ENCODE data around the gene FBRS.
"Not testable (repeated sequence)": the region's sequence is repeated elsewhere in the genome, so short reads cannot be mapped to it uniquely, and the experiment has no call there.

Gene FBRS

DNA sequence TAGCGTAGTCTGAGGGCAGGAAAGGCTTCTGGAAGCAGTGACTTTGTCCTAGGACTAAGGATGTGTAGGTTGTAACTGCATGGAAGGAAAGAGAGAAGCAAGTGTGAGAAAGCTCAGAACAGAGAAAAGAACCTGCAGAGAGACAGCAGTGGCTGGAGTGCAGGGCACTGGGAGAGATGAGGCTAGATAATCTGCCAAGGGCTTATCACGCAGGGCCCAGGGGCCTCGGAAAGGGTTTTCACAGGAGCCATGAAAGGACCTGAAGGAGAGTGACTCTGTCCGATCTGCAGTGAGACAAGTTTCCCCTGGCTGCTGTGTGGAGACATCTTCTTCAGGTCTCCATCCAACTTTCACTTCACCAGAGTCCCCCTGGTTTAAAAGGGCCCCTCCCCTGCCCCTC is 33.7 kb downstream of the FBRS start:
- no peak overlapping the region for H2AFZ ChIP-seq (ENCODE audit: low read depth, low read length)
- no peak overlapping the region for H3K4me2 ChIP-seq (ENCODE audit: low read length, poor library complexity, severe bottlenecking)
- H4K91ac ChIP-seq (ENCODE audit: low read length) = no peak overlapping the region
- no peaks in the 10 kb centered on the region for H3K27me3 ChIP-seq (ENCODE audit: control insufficient read depth in 1 of 2, insufficient read depth in 1 of 2, low read length in 2 of 2)
- H3K36me3 ChIP-seq (ENCODE audit: control insufficient read depth in 1 of 2, insufficient read depth in 2 of 2, low read depth in 1 of 2, low read length in 2 of 2) = no peaks in the 10 kb centered on the region
- WGBS = 42% methylated on average over 4 of the region's 4 CpGs
- H3K23ac ChIP-seq (ENCODE audit: low read length in 2 of 2) = no peak overlapping the region
- no peak overlapping the region for H2BK120ac ChIP-seq (ENCODE audit: low read depth, low read length)
- H2BK12ac ChIP-seq (ENCODE audit: low read length in 2 of 2) = no peak overlapping the region
- no peak overlapping the region for H3K18ac ChIP-seq (ENCODE audit: low read depth in 1 of 2, low read length in 2 of 2)
- no peak overlapping the region for H3K4ac ChIP-seq (ENCODE audit: low read depth in 1 of 2, low read length in 2 of 2)
- no peak overlapping the region for H3K27ac ChIP-seq (ENCODE audit: low read length, poor library complexity, severe bottlenecking)
- H3K79me1 ChIP-seq (replicated peaks; ENCODE audit: low read length, poor library complexity, severe bottlenecking) = no peaks in the 10 kb centered on the region
- no peak overlapping the region for H4K8ac ChIP-seq (ENCODE audit: low read length)
- DNase-seq = no peak
- no peak overlapping the region for H3K4me3 ChIP-seq (ENCODE audit: insufficient read depth in 1 of 2, low read depth in 1 of 2, low read length in 2 of 2)
- no peak overlapping the region for H3K9ac ChIP-seq (ENCODE audit: low read length)
- H3K4me1 ChIP-seq (ENCODE audit: control insufficient read depth, insufficient read depth, low read depth, low read length) = peaks cover 2% of the 10 kb centered on the region
- no peak overlapping the region for H2BK15ac ChIP-seq (ENCODE audit: low read depth, poor library complexity, severe bottlenecking)
- no peak overlapping the region for H2AK5ac ChIP-seq (ENCODE audit: low read length, severe bottlenecking)
- H3K14ac ChIP-seq (ENCODE audit: low read length in 2 of 2) = no peak overlapping the region
- no peak overlapping the region for H2BK5ac ChIP-seq (ENCODE audit: low read depth, low read length, poor library complexity, severe bottlenecking)
- H3K9me3 ChIP-seq (ENCODE audit: control insufficient read depth, low read length) = no peaks in the 10 kb centered on the region

DNA sequence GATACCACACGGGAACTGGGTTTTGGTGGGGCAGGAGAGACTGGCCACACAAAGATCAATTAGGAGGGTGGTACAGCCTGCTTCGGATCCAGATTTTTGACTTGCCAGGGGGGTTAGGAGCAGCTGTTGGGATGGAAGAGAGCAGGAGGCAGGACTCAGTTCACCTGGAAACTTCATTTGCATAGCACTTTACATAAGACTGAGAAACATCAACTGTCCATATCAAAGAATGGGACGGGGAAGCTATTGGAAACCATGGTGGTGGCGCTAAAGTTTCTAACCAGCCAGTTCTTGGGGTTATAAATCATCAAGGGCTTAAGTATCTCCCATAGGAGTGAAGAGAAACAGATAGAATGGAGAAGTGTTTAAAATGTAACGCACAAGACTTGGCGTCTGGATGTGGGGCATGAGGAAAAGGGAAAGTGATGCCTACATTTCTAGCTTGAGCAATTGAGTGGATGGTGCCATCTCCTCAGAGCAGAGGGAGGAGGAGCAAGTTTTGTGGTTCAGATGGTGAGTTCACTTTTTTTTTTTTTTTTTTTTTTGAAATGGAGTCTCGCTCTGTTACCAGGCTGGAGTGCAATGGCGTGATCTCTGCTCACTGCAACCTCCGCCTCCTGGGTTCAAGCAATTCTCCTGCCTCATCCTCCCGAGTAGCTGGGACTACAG is 34.3 kb downstream of the FBRS start:
- DNase-seq = no peak
- Histone ChIP-seq H3K9ac (ENCODE audit: low read length) (no peak overlapping the region), H3K14ac (ENCODE audit: low read length in 2 of 2) (no peak overlapping the region), H3K79me1 (replicated peaks; ENCODE audit: low read length, poor library complexity, severe bottlenecking) (no peaks in the 10 kb centered on the region), H3K27ac (ENCODE audit: low read length, poor library complexity, severe bottlenecking) (no peak overlapping the region), H3K36me3 (ENCODE audit: control insufficient read depth in 1 of 2, insufficient read depth in 2 of 2, low read depth in 1 of 2, low read length in 2 of 2) (no peaks in the 10 kb centered on the region), H2BK12ac (ENCODE audit: low read length in 2 of 2) (no peak overlapping the region), H3K9me3 (ENCODE audit: control insufficient read depth, low read length) (no peaks in the 10 kb centered on the region), H4K8ac (ENCODE audit: low read length) (no peak overlapping the region), H3K4me1 (ENCODE audit: control insufficient read depth, insufficient read depth, low read depth, low read length) (peaks cover 2% of the 10 kb centered on the region), H3K4ac (ENCODE audit: low read depth in 1 of 2, low read length in 2 of 2) (no peak overlapping the region), H3K4me2 (ENCODE audit: low read length, poor library complexity, severe bottlenecking) (no peak overlapping the region), H3K23ac (ENCODE audit: low read length in 2 of 2) (no peak overlapping the region), H4K91ac (ENCODE audit: low read length) (no peak overlapping the region), H3K4me3 (ENCODE audit: insufficient read depth in 1 of 2, low read depth in 1 of 2, low read length in 2 of 2) (no peak overlapping the region), H2AK5ac (ENCODE audit: low read length, severe bottlenecking) (no peak overlapping the region), H3K18ac (ENCODE audit: low read depth in 1 of 2, low read length in 2 of 2) (no peak overlapping the region), H2BK120ac (ENCODE audit: low read depth, low read length) (no peak overlapping the region), H2BK15ac (ENCODE audit: low read depth, poor library complexity, severe bottlenecking) (no peak overlapping the region), H3K27me3 (ENCODE audit: control insufficient read depth in 1 of 2, insufficient read depth in 1 of 2, low read length in 2 of 2) (no peaks in the 10 kb centered on the region), H2BK5ac (ENCODE audit: low read depth, low read length, poor library complexity, severe bottlenecking) (no peak overlapping the region), H2AFZ (ENCODE audit: low read depth, low read length) (no peak overlapping the region)
- 53% methylated on average over 7 of the region's 10 CpGs for WGBS

DNA sequence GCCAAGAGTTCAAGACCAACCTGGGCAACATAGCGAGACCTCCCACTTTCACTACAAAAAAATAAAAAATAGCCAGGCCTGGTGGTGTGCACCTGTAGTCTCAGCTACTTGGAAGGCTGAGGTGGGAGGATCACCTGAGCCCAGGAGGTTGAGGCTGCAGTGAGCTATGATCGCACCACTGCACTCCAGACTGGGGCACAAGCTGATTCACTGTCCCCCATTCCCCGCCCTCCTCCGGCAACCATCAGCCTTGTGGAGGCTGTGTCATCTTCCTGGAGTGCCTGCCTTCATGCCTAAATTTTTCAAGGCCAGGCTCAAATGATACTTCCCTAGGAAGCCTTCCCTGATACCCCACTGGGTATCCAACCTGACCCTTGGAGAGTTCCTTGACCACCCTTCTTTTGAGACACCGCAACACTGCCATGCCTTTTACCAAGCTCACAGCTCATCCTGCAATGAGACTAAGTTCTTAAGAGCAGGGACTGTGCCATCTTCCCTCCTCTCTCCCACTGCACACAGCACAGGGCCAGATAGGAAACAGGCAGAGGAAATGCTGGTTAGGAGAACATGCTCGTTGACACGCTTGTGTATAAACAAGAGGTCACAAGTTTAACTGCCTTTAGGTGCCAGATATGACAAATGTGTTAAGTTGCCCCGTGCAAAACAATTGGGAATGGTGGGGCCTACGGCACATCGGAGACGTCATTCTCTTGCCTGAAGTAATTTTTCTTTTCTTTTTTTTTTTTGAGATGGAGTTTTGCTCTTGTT is 36.9 kb downstream of the FBRS start:
- no peaks in the 10 kb centered on the region for H3K27me3 ChIP-seq (ENCODE audit: control insufficient read depth in 1 of 2, insufficient read depth in 1 of 2, low read length in 2 of 2)
- no peak overlapping the region for H3K4me2 ChIP-seq (ENCODE audit: low read length, poor library complexity, severe bottlenecking)
- H3K27ac ChIP-seq (ENCODE audit: low read length, poor library complexity, severe bottlenecking) = no peak overlapping the region
- no peak overlapping the region for H2BK12ac ChIP-seq (ENCODE audit: low read length in 2 of 2)
- no peak overlapping the region for H2BK15ac ChIP-seq (ENCODE audit: low read depth, poor library complexity, severe bottlenecking)
- H3K18ac ChIP-seq (ENCODE audit: low read depth in 1 of 2, low read length in 2 of 2) = no peak overlapping the region
- no peaks in the 10 kb centered on the region for H3K79me1 ChIP-seq (replicated peaks; ENCODE audit: low read length, poor library complexity, severe bottlenecking)
- H2BK5ac ChIP-seq (ENCODE audit: low read depth, low read length, poor library complexity, severe bottlenecking) = no peak overlapping the region
- H4K91ac ChIP-seq (ENCODE audit: low read length) = no peak overlapping the region
- 51% methylated on average over 10 of the region's 11 CpGs for WGBS
- H3K36me3 ChIP-seq (ENCODE audit: control insufficient read depth in 1 of 2, insufficient read depth in 2 of 2, low read depth in 1 of 2, low read length in 2 of 2) = peaks cover 0 to 5% of the 10 kb centered on the region in 2 experiments
- DNase-seq = no peak
- H2AFZ ChIP-seq (ENCODE audit: low read depth, low read length) = no peak overlapping the region
- no peak overlapping the region for H3K14ac ChIP-seq (ENCODE audit: low read length in 2 of 2)
- H3K4me1 ChIP-seq (ENCODE audit: control insufficient read depth, insufficient read depth, low read depth, low read length) = peaks cover 5% of the 10 kb centered on the region
- no peak overlapping the region for H3K4me3 ChIP-seq (ENCODE audit: insufficient read depth in 1 of 2, low read depth in 1 of 2, low read length in 2 of 2)
- H2AK5ac ChIP-seq (ENCODE audit: low read length, severe bottlenecking) = no peak overlapping the region
- H2BK120ac ChIP-seq (ENCODE audit: low read depth, low read length) = no peak overlapping the region
- no peak overlapping the region for H3K23ac ChIP-seq (ENCODE audit: low read length in 2 of 2)
- no peak overlapping the region for H3K4ac ChIP-seq (ENCODE audit: low read depth in 1 of 2, low read length in 2 of 2)
- H4K8ac ChIP-seq (ENCODE audit: low read length) = peak overlapping the region; percentile 19
- no peaks in the 10 kb centered on the region for H3K9me3 ChIP-seq (ENCODE audit: control insufficient read depth, low read length)
- no peak overlapping the region for H3K9ac ChIP-seq (ENCODE audit: low read length)

DNA sequence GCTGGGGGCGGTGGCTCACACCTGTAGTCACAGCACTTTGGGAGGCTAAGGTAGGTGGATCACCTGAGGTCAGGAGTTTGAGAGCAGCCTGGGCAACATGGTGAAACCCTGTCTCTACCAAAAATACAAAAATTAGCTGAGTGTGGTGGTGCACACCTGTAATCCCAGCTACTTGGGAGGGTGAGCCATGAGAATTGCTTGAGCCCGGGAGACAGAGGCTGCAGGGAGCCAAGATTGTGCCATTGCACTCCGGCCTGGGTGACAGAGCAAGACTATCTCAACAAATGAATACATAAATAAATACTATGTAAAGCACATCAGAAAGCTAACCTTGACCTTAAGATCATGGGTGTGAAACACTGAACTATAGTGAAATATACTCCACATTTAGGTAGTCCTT is 38.4 kb downstream of the FBRS start:
- peaks cover 6 to 19% of the 10 kb centered on the region in 2 experiments for H3K36me3 ChIP-seq (ENCODE audit: control insufficient read depth in 1 of 2, insufficient read depth in 2 of 2, low read depth in 1 of 2, low read length in 2 of 2)
- H3K4ac ChIP-seq (ENCODE audit: low read depth in 1 of 2, low read length in 2 of 2); H3K27me3 ChIP-seq (ENCODE audit: control insufficient read depth in 1 of 2, insufficient read depth in 1 of 2, low read length in 2 of 2); H2AFZ ChIP-seq (ENCODE audit: low read depth, low read length); H3K27ac ChIP-seq (ENCODE audit: low read length, poor library complexity, severe bottlenecking); H2BK120ac ChIP-seq (ENCODE audit: low read depth, low read length); H3K9me3 ChIP-seq (ENCODE audit: control insufficient read depth, low read length); H2BK15ac ChIP-seq (ENCODE audit: low read depth, poor library complexity, severe bottlenecking); H3K18ac ChIP-seq (ENCODE audit: low read depth in 1 of 2, low read length in 2 of 2); H3K4me1 ChIP-seq (ENCODE audit: control insufficient read depth, insufficient read depth, low read depth, low read length); DNase-seq; H3K23ac ChIP-seq (ENCODE audit: low read length in 2 of 2); H4K91ac ChIP-seq (ENCODE audit: low read length); H3K9ac ChIP-seq (ENCODE audit: low read length); H3K14ac ChIP-seq (ENCODE audit: low read length in 2 of 2); H2BK5ac ChIP-seq (ENCODE audit: low read depth, low read length, poor library complexity, severe bottlenecking); H3K4me2 ChIP-seq (ENCODE audit: low read length, poor library complexity, severe bottlenecking); H3K4me3 ChIP-seq (ENCODE audit: insufficient read depth in 1 of 2, low read depth in 1 of 2, low read length in 2 of 2); H2BK12ac ChIP-seq (ENCODE audit: low read length in 2 of 2); H3K79me1 ChIP-seq (replicated peaks; ENCODE audit: low read length, poor library complexity, severe bottlenecking); H4K8ac ChIP-seq (ENCODE audit: low read length); H2AK5ac ChIP-seq (ENCODE audit: low read length, severe bottlenecking): not testable (repeated sequence)
- WGBS = 100% methylated on average over 2 of the region's 3 CpGs

Measured in mesenchymal stem cell (in vitro differentiated cells and primary cell).